Neural cell (in vitro differentiated cells): Measurements from ENCODE around the gene DISP2. TPM values are rescaled to one million over a fixed set of nuclear protein-coding genes. Genes with fewer than 3 reads are reported as not detected.

Experiments used
- H2AFZ ChIP-seq: fragments of 200-600, 300-800 bp; sonication (generic), shearing (Covaris generic); 2 replicates; pipeline ENCODE4 v1.6.0; 2014; ENCODE audit warnings: low read depth, mild to moderate bottlenecking, antibody characterized with exemption, low read length, moderate library complexity
- H3F3A ChIP-seq: fragments of 200-600 bp; shearing (Covaris generic); 2 replicates; pipeline ENCODE4 v1.6.1; 2016; ENCODE audit warnings: mild to moderate bottlenecking, moderate library complexity, mixed read lengths, antibody characterized with exemption, low read length; ENCODE audit not compliant: insufficient read depth, poor library complexity, severe bottlenecking
- H3K27ac ChIP-seq: fragments of 200-600, 300-800 bp; sonication (generic), shearing (Covaris generic); 2 replicates; pipeline ENCODE4 v1.5.1; 2014; ENCODE audit warnings: mild to moderate bottlenecking, low read length, moderate library complexity
- H3K27me3 ChIP-seq: fragments of 300-800, 200-600 bp; sonication (generic), shearing (Covaris generic); 2 replicates; pipeline ENCODE4 v1.6.0; 2014; ENCODE audit warnings: mild to moderate bottlenecking, low read depth, low read length, moderate library complexity; ENCODE audit not compliant: insufficient read depth
- H3K36me3 ChIP-seq: fragments of 300-800, 200-600 bp; sonication (generic), shearing (Covaris generic); 2 replicates; pipeline ENCODE4 v1.5.1; 2014; ENCODE audit warnings: mild to moderate bottlenecking, antibody characterized with exemption, low read length, moderate library complexity; ENCODE audit not compliant: insufficient read depth
- H3K4me2 ChIP-seq: fragments of 300-800, 200-600 bp; sonication (generic), shearing (Covaris generic); 2 replicates; pipeline ENCODE4 v1.6.0; 2014; ENCODE audit warnings: mild to moderate bottlenecking, low read length
- H3K4me3 ChIP-seq: fragments of 300-800, 200-600 bp; sonication (generic), shearing (Covaris generic); 2 replicates; pipeline ENCODE4 v1.5.1; 2014; ENCODE audit warnings: mild to moderate bottlenecking, low read length, moderate library complexity
- H3K79me2 ChIP-seq: fragments of 200-600 bp; shearing (Covaris generic); replicated peaks from 2 replicates; pipeline ENCODE4 v1.6.0; 2014; ENCODE audit warnings: mild to moderate bottlenecking, low read length, moderate library complexity; ENCODE audit not compliant: insufficient read depth
- H3K9ac ChIP-seq: fragments of 300-800, 200-600 bp; sonication (generic), shearing (Covaris generic); 2 replicates; pipeline ENCODE4 v1.6.1; 2016; ENCODE audit warnings: mild to moderate bottlenecking, low read length, mixed read lengths
- H3K9me2 ChIP-seq: fragments of 200-600 bp; shearing (Covaris generic); 2 replicates; pipeline ENCODE4 v1.6.1; 2016; ENCODE audit warnings: mild to moderate bottlenecking, low read length, mixed read lengths; ENCODE audit not compliant: insufficient read depth
- H3K9me3 ChIP-seq: fragments of 200-600, 300-800 bp; sonication (generic), shearing (Covaris generic); 2 replicates; pipeline ENCODE4 v1.6.1; 2016; ENCODE audit warnings: mild to moderate bottlenecking, mixed run types, low read length, moderate library complexity, mixed read lengths
- H4K20me1 ChIP-seq: fragments of 200-600 bp; shearing (Covaris generic); 2 replicates; pipeline ENCODE4 v1.6.1; 2016; ENCODE audit warnings: mild to moderate bottlenecking, mixed run types; ENCODE audit not compliant: insufficient read depth
- EP300 ChIP-seq: fragments of 450-650 bp; conservative IDR thresholded peaks from 2 replicates; pipeline ENCODE4 v1.6.1; 2014; ENCODE audit warnings: antibody characterized with exemption, mild to moderate bottlenecking, moderate library complexity; ENCODE audit not compliant: poor library complexity, severe bottlenecking
- EZH2 ChIP-seq: fragments of 200-600, 300-800 bp; shearing (Covaris generic), sonication (generic); IDR thresholded peaks from 2 replicates; pipeline ENCODE4 v1.6.1; 2014; ENCODE audit warnings: antibody characterized with exemption, low read length, borderline replicate concordance, mild to moderate bottlenecking; ENCODE audit not compliant: insufficient read depth, poor library complexity, severe bottlenecking
- MXI1 ChIP-seq: fragments of 450-650 bp; conservative IDR thresholded peaks from 2 replicates; pipeline ENCODE4 v1.6.1; 2014; ENCODE audit warnings: antibody characterized with exemption, mild to moderate bottlenecking; ENCODE audit not compliant: poor library complexity, severe bottlenecking
- POLR2AphosphoS5 ChIP-seq: IDR thresholded peaks from 2 replicates; pipeline ENCODE4 v1.6.1; 2012
- RAD21 ChIP-seq: fragments of 450-650 bp; conservative IDR thresholded peaks from 2 replicates; pipeline ENCODE4 v1.6.1; 2014; ENCODE audit warnings: antibody characterized with exemption, mild to moderate bottlenecking, moderate library complexity
- SMC3 ChIP-seq: fragments of 450-650 bp; conservative IDR thresholded peaks from 2 replicates; pipeline ENCODE4 v1.6.1; 2014; ENCODE audit warnings: antibody characterized with exemption, mild to moderate bottlenecking, moderate library complexity; ENCODE audit not compliant: poor library complexity
- TAF1 ChIP-seq: IDR thresholded peaks from 2 replicates; pipeline ENCODE4 v1.6.1; 2012; ENCODE audit warnings: low read depth
- polyA plus RNA-seq: library from polyadenylated mRNA; depleted of rRNA; stranded (reverse); fragments of >200 nt; gene quantifications from 2 replicates; pipeline ENCODE4 v1.2.3, GENCODE V29; 2014
- TF ChIP-seq, protein P1 (sequence below): IDR thresholded peaks from 2 replicates; pipeline ENCODE4 v1.6.1; 2012; ENCODE audit warnings: borderline replicate concordance
- TF ChIP-seq, protein P2 (sequence below): fragments of 450-650 bp; IDR thresholded peaks from 2 replicates; pipeline ENCODE4 v1.5.1; 2014; ENCODE audit warnings: antibody characterized with exemption, mild to moderate bottlenecking, moderate library complexity; ENCODE audit not compliant: poor library complexity, severe bottlenecking

DISP2 gene
- polyA plus RNA-seq, 1 donor from 2014 or later: 26.0 TPM

DNA sequence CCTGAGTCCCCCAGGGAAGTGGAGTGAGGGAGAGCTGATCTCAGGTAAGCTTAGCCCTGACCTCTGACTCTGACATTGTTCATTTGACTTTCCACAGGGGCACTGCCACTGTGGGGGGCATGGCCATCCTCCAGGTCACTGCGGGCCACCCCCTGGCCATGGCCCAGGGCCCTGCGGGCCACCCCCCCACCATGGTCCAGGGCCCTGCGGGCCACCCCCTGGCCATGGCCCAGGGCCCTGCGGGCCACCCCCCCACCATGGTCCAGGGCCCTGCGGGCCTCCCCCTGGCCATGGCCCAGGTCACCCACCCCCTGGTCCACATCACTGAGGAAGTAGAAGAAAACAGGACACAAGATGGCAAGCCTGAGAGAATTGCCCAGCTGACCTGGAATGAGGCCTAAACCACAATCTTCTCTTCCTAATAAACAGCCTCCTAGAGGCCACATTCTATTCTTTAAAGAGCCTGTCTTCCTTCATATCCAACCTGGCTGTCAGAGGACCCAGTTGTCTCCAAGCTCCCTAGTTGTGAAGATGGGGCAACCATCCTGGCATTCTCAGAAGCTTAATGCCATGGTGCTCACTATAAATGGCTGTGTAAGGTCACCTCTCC is 1.9 kb upstream of the DISP2 start:
- Histone ChIP-seq H3K9me3 (no peaks in the 10 kb centered on the region), H3K36me3 (no peaks in the 10 kb centered on the region), H3K79me2 (peaks cover 3% of the 10 kb centered on the region), H2AFZ (no peak overlapping the region), H3K9me2 (no peaks in the 10 kb centered on the region), H3K27me3 (peaks cover 5% of the 10 kb centered on the region), H3K9ac (no peak overlapping the region), H3K4me2 (no peak overlapping the region), H3K27ac (no peak overlapping the region), H3K4me3 (no peak overlapping the region), H3F3A (no peaks in the 10 kb centered on the region), H4K20me1 (no peaks in the 10 kb centered on the region)
- TF ChIP-seq MXI1 (no peak), SMC3 (no peak), RAD21 (no peak), POLR2AphosphoS5 (no peak), TAF1 (no peak), EZH2 (no peak), EP300 (no peak)
- TF ChIP-seq, protein P1, sequence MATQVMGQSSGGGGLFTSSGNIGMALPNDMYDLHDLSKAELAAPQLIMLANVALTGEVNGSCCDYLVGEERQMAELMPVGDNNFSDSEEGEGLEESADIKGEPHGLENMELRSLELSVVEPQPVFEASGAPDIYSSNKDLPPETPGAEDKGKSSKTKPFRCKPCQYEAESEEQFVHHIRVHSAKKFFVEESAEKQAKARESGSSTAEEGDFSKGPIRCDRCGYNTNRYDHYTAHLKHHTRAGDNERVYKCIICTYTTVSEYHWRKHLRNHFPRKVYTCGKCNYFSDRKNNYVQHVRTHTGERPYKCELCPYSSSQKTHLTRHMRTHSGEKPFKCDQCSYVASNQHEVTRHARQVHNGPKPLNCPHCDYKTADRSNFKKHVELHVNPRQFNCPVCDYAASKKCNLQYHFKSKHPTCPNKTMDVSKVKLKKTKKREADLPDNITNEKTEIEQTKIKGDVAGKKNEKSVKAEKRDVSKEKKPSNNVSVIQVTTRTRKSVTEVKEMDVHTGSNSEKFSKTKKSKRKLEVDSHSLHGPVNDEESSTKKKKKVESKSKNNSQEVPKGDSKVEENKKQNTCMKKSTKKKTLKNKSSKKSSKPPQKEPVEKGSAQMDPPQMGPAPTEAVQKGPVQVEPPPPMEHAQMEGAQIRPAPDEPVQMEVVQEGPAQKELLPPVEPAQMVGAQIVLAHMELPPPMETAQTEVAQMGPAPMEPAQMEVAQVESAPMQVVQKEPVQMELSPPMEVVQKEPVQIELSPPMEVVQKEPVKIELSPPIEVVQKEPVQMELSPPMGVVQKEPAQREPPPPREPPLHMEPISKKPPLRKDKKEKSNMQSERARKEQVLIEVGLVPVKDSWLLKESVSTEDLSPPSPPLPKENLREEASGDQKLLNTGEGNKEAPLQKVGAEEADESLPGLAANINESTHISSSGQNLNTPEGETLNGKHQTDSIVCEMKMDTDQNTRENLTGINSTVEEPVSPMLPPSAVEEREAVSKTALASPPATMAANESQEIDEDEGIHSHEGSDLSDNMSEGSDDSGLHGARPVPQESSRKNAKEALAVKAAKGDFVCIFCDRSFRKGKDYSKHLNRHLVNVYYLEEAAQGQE: no peak
- TF ChIP-seq, protein P2, sequence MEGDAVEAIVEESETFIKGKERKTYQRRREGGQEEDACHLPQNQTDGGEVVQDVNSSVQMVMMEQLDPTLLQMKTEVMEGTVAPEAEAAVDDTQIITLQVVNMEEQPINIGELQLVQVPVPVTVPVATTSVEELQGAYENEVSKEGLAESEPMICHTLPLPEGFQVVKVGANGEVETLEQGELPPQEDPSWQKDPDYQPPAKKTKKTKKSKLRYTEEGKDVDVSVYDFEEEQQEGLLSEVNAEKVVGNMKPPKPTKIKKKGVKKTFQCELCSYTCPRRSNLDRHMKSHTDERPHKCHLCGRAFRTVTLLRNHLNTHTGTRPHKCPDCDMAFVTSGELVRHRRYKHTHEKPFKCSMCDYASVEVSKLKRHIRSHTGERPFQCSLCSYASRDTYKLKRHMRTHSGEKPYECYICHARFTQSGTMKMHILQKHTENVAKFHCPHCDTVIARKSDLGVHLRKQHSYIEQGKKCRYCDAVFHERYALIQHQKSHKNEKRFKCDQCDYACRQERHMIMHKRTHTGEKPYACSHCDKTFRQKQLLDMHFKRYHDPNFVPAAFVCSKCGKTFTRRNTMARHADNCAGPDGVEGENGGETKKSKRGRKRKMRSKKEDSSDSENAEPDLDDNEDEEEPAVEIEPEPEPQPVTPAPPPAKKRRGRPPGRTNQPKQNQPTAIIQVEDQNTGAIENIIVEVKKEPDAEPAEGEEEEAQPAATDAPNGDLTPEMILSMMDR: no peak

DNA sequence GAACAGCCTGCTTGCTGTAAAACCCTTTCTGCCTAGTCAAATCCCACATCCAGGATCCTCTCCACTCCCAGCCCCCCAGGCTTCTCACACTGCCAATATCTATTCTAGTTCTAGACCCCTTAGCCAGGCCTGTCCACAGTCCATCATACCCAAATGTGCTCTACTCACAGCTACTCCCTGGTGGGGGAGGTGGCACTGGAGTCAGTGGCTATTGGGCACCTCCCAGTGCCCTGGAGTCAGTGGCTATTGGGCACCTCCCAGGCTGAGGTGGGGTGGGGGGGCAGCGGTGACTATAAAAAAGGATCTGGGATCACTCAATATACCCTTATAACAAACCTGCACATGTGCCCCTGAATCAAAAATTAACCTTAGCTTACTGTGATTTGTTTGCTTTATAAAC is 773 bp upstream of the DISP2 start:
- Histone ChIP-seq H3K27ac (no peak overlapping the region), H3K9ac (peak overlapping the region; percentile 86), H3K9me2 (no peaks in the 10 kb centered on the region), H3K27me3 (peaks cover 5% of the 10 kb centered on the region), H2AFZ (peak overlapping the region; percentile 72), H3K4me3 (peak overlapping the region; percentile 95), H4K20me1 (no peaks in the 10 kb centered on the region), H3K9me3 (no peaks in the 10 kb centered on the region), H3K4me2 (peak overlapping the region; percentile 94), H3F3A (no peaks in the 10 kb centered on the region), H3K79me2 (peaks cover 3% of the 10 kb centered on the region), H3K36me3 (no peaks in the 10 kb centered on the region)
- TF ChIP-seq SMC3 (no peak), MXI1 (no peak), EP300 (no peak), EZH2 (no peak)
- TF ChIP-seq, protein P2: no peak
